ENCODE results near the gene ITGB4.

- no peak for TF ChIP-seq CTCF (IDR thresholded peaks at IDR 0.05)
- TF ChIP-seq NRF1 (IDR thresholded peaks at IDR 0.05; ENCODE audit: low read depth, low read length) = no peak
- TF ChIP-seq RFX5 (IDR thresholded peaks at IDR 0.05; ENCODE audit: low read length) = no peak
- no peak for TF ChIP-seq REST (IDR thresholded peaks at IDR 0.05; ENCODE audit: low read depth, low read length)
- TF ChIP-seq FOSL2 (IDR thresholded peaks at IDR 0.05; ENCODE audit: borderline replicate concordance, low read depth) = no peak
- TF ChIP-seq YY1 (IDR thresholded peaks at IDR 0.05; ENCODE audit: low read depth) = no peak
- no peak for TF ChIP-seq EZH2phosphoT487 (IDR thresholded peaks at IDR 0.05; ENCODE audit: borderline replicate concordance, low read depth)
- no peak for TF ChIP-seq GATA2 (CRISPR knock-in tag; IDR thresholded peaks at IDR 0.05)
- no peak for TF ChIP-seq CHD2 (IDR thresholded peaks at IDR 0.05; ENCODE audit: low read length, partially characterized antibody)
Measured at GRCh38 chr17:75733471-75733870, 12.2 kb downstream of the ITGB4 start.

All from SK-N-SH (cell line).